HEK293 (cell line): ENCODE results near the gene TXN.

ENCODE experiments used
- CTCF ChIA-PET: fragments of 350-600 bp; formaldehyde crosslinking; extraction: SDS; loops from one replicate; lab custom pipeline; 2021; ENCODE audit warnings: antibody characterized with exemption; lab: Yijun Ruan, JAX
- POLR2A ChIA-PET: fragments of 300-600 bp; formaldehyde crosslinking; extraction: SDS; loops from one replicate; lab custom pipeline; 2020; ENCODE audit warnings: antibody characterized with exemption, inconsistent platforms; lab: Yijun Ruan, JAX
- H3K27ac ChIP-seq: fragments of 200-500 bp; sonication (Bioruptor generic); 2 replicates; pipeline ENCODE4 v1.5.1; 2014; ENCODE audit warnings: low read depth, low read length, control low read depth, inconsistent platforms; ENCODE audit errors: extremely low read depth
- H3K36me3 ChIP-seq, 2 experiments: fragments of 200-500 bp in 1 of 2; sonication (Bioruptor generic) in 1 of 2; 1 replicate in 1 of 2; 2 replicates in 1 of 2; pipeline ENCODE4 v1.5.1; 2014 to 2017; ENCODE audit warnings: inconsistent platforms in 2 of 2, low read length in 2 of 2; ENCODE audit not compliant: control insufficient read depth in 2 of 2, insufficient read depth in 1 of 2
- H3K4me1 ChIP-seq: fragments of 200-500 bp; sonication (Bioruptor generic); 2 replicates; pipeline ENCODE4 v1.5.1; 2014; ENCODE audit warnings: mild to moderate bottlenecking, low read length, inconsistent platforms; ENCODE audit not compliant: control insufficient read depth, insufficient read depth
- H3K4me3 ChIP-seq: 2 replicates; pipeline ENCODE4 v1.5.1; 2011; ENCODE audit warnings: low read depth, mild to moderate bottlenecking, control low read depth, low read length, moderate library complexity
- H3K9me3 ChIP-seq: fragments of 200-500 bp; sonication (Bioruptor generic); 2 replicates; pipeline ENCODE4 v1.5.1; 2014; ENCODE audit warnings: low read depth, low read length, inconsistent platforms; ENCODE audit not compliant: control insufficient read depth, insufficient read depth
- EGR2 ChIP-seq: fragments of 450-650 bp; formaldehyde crosslinking; IDR thresholded peaks from 2 replicates; pipeline ENCODE4 v1.5.1; 2016; ENCODE audit warnings: low read depth, missing biosample characterization, missing genetic modification characterization
- FEZF1 ChIP-seq: fragments of 450-650 bp; formaldehyde crosslinking; IDR thresholded peaks from 2 replicates; pipeline ENCODE4 v1.5.1; 2016; ENCODE audit warnings: missing biosample characterization, missing genetic modification characterization
- OSR2 ChIP-seq: fragments of 450-650 bp; formaldehyde crosslinking; IDR thresholded peaks from 2 replicates; pipeline ENCODE4 v1.5.1; 2016; ENCODE audit warnings: missing biosample characterization, missing genetic modification characterization
- PRDM10 ChIP-seq: fragments of 450-650 bp; formaldehyde crosslinking; IDR thresholded peaks from 2 replicates; pipeline ENCODE4 v1.5.1; 2016; ENCODE audit warnings: missing biosample characterization, missing genetic modification characterization
- REPIN1 ChIP-seq: fragments of 450-650 bp; formaldehyde crosslinking; IDR thresholded peaks from 2 replicates; pipeline ENCODE4 v1.5.1; 2017; ENCODE audit warnings: missing biosample characterization, missing genetic modification characterization, low read depth
- SP7 ChIP-seq: fragments of 450-650 bp; formaldehyde crosslinking; IDR thresholded peaks from 2 replicates; pipeline ENCODE4 v1.5.1; 2016; ENCODE audit warnings: missing biosample characterization, missing genetic modification characterization
- TSHZ1 ChIP-seq: fragments of 450-650 bp; formaldehyde crosslinking; IDR thresholded peaks from 2 replicates; pipeline ENCODE4 v1.5.1; 2016; ENCODE audit warnings: missing biosample characterization, missing genetic modification characterization, borderline replicate concordance
- YY1 ChIP-seq: fragments of 450-650 bp; formaldehyde crosslinking; IDR thresholded peaks from 2 replicates; pipeline ENCODE4 v1.5.1; 2018; ENCODE audit warnings: missing biosample characterization, missing genetic modification characterization
- ZBTB1 ChIP-seq: fragments of 450-650 bp; formaldehyde crosslinking; IDR thresholded peaks from 2 replicates; pipeline ENCODE4 v1.5.1; 2016; ENCODE audit warnings: missing biosample characterization, missing genetic modification characterization
- ZBTB11 ChIP-seq: fragments of 450-650 bp; formaldehyde crosslinking; conservative IDR thresholded peaks from 2 replicates; pipeline ENCODE4 v1.5.1; 2016; ENCODE audit warnings: low read depth, missing biosample characterization, missing genetic modification characterization
- ZBTB20 ChIP-seq: fragments of 450-650 bp; formaldehyde crosslinking; IDR thresholded peaks from 2 replicates; pipeline ENCODE4 v1.5.1; 2016; ENCODE audit warnings: missing biosample characterization, missing genetic modification characterization
- ZBTB21 ChIP-seq: fragments of 450-650 bp; formaldehyde crosslinking; IDR thresholded peaks from 2 replicates; pipeline ENCODE4 v1.5.1; 2017; ENCODE audit warnings: missing biosample characterization, missing genetic modification characterization
- ZIC2 ChIP-seq: fragments of 450-650 bp; formaldehyde crosslinking; IDR thresholded peaks from 2 replicates; pipeline ENCODE4 v1.5.1; 2016; ENCODE audit warnings: missing biosample characterization, missing genetic modification characterization
- ZNF132 ChIP-seq: fragments of 450-650 bp; formaldehyde crosslinking; IDR thresholded peaks from 2 replicates; pipeline ENCODE4 v1.5.1; 2017; ENCODE audit warnings: missing biosample characterization, missing genetic modification characterization, borderline replicate concordance
- ZNF133 ChIP-seq: fragments of 450-650 bp; formaldehyde crosslinking; IDR thresholded peaks from 2 replicates; pipeline ENCODE4 v1.5.1; 2016; ENCODE audit warnings: missing biosample characterization, missing genetic modification characterization
- ZNF155 ChIP-seq: fragments of 450-650 bp; formaldehyde crosslinking; IDR thresholded peaks from 2 replicates; pipeline ENCODE4 v1.5.1; 2016; ENCODE audit warnings: missing biosample characterization, missing genetic modification characterization
- ZNF175 ChIP-seq: fragments of 450-650 bp; formaldehyde crosslinking; IDR thresholded peaks from 2 replicates; pipeline ENCODE4 v1.5.1; 2016; ENCODE audit warnings: missing biosample characterization, missing genetic modification characterization
- ZNF19 ChIP-seq: fragments of 450-650 bp; formaldehyde crosslinking; IDR thresholded peaks from 2 replicates; pipeline ENCODE4; 2016; ENCODE audit warnings: missing biosample characterization, missing genetic modification characterization, low read depth
- ZNF530 ChIP-seq: fragments of 450-650 bp; formaldehyde crosslinking; IDR thresholded peaks from 2 replicates; pipeline ENCODE4 v1.5.1; 2016; ENCODE audit warnings: low read depth, missing biosample characterization, missing genetic modification characterization
- ZNF544 ChIP-seq: fragments of 450-650 bp; formaldehyde crosslinking; IDR thresholded peaks from 2 replicates; pipeline ENCODE4 v1.5.0; 2017; ENCODE audit warnings: missing biosample characterization, missing genetic modification characterization
- ZNF561 ChIP-seq: fragments of 450-650 bp; IDR thresholded peaks from 2 replicates; pipeline ENCODE4 v1.5.1; 2018; ENCODE audit warnings: missing biosample characterization, missing genetic modification characterization, borderline replicate concordance
- ZNF639 ChIP-seq: fragments of 450-650 bp; formaldehyde crosslinking; IDR thresholded peaks from 2 replicates; pipeline ENCODE4 v1.5.1; 2016; ENCODE audit warnings: missing biosample characterization, missing genetic modification characterization
- ZNF658 ChIP-seq: fragments of 450-650 bp; formaldehyde crosslinking; IDR thresholded peaks from 2 replicates; pipeline ENCODE4; 2016; ENCODE audit warnings: missing biosample characterization, missing genetic modification characterization
- ZNF792 ChIP-seq: fragments of 450-650 bp; formaldehyde crosslinking; IDR thresholded peaks from 2 replicates; pipeline ENCODE4 v1.5.1; 2016; ENCODE audit warnings: missing biosample characterization, missing genetic modification characterization
- ZSCAN4 ChIP-seq: fragments of 450-650 bp; formaldehyde crosslinking; IDR thresholded peaks from 2 replicates; pipeline ENCODE4 v1.5.1; 2017; ENCODE audit warnings: missing biosample characterization, missing genetic modification characterization

Gene TXN

GRCh38 chr9:110256380-110257096, at the start of gene TXN:
TXN (minus strand) TSS chr9:110256507; CDS start chr9:110256435, 72 bp downstream.
- H3K36me3 ChIP-seq = no peaks in the 10 kb centered on the region; a peak in 1 of 3 replicates
- CTCF ChIA-PET = interaction anchor here (0.6 to 1.1 kb wide), 4 partner anchors 9 to 929 kb away, joined by 3 read pairs; no protein-coding TSS in a partner anchor
- H3K4me3 ChIP-seq = peak within 1 kb of the TSS; percentile 87
- no peaks in the 10 kb centered on the region for H3K9me3 ChIP-seq
- H3K27ac ChIP-seq = peak within 1 kb of the TSS; percentile 95
- H3K4me1 ChIP-seq = peaks cover 5% of the 10 kb centered on the region; the same call in 1 of the 2 replicates
- POLR2A ChIA-PET = interaction anchor here (0.5 to 1.3 kb wide), 24 partner anchors 9 to 1009 kb away, joined by 3 to 14 read pairs (median 4); partner anchors contain the start of gene SVEP1
- TF ChIP-seq ZBTB21 (tag by site-specific recombination) (no peak), ZNF792 (no peak), ZNF155 (tag by site-specific recombination) (no peak), ZNF561 (tag by site-specific recombination) (no peak), OSR2 (tag by site-specific recombination) (no peak), EGR2 (tag by site-specific recombination) (peak; percentile 59), ZNF658 (no peak), ZSCAN4 (tag by site-specific recombination) (no peak), FEZF1 (tag by site-specific recombination) (no peak), ZNF132 (tag by site-specific recombination) (no peak), ZNF544 (tag by site-specific recombination) (no peak), ZNF19 (tag by site-specific recombination) (no peak), ZNF175 (tag by site-specific recombination) (no peak), ZNF133 (tag by site-specific recombination) (no peak), ZBTB11 (tag by site-specific recombination) (no peak), TSHZ1 (tag by site-specific recombination) (no peak), ZNF639 (tag by site-specific recombination) (no peak), ZBTB1 (tag by site-specific recombination) (no peak), SP7 (tag by site-specific recombination) (0 out of 2 replicates have a peak, but pooled peaks have one; percentile 6), ZIC2 (no peak), ZBTB20 (no peak; the same call in 1 of the 2 replicates), REPIN1 (tag by site-specific recombination) (peak; percentile 57; the same call in 1 of the 2 replicates), YY1 (tag by site-specific recombination) (0 out of 2 replicates have a peak, but pooled peaks have one; percentile 21), ZNF530 (tag by site-specific recombination) (no peak), PRDM10 (tag by site-specific recombination) (no peak)
